ENCODE measurements around the gene TPM4. TPM values are rescaled to one million over a fixed set of nuclear protein-coding genes. Genes with fewer than 3 reads are reported as not detected.
"Not testable (repeated sequence)": the region's sequence is repeated elsewhere in the genome, so short reads cannot be mapped to it uniquely, and the experiment has no call there.

TPM4 gene
- 623 TPM for polyA plus RNA-seq (2012; ENCODE audit: insufficient read depth, insufficient read length)

- peak within 1 kb of the TSS; percentile 99 for H3K4me3 ChIP-seq (ENCODE audit: low read length)
- peak; percentile 89 for DNase-seq (ENCODE audit: low read depth, low spot score)
Observed at GRCh38 chr19:16076154-16076957, at the start of gene TPM4. Gene TPM4 (plus strand): TSS chr19:16076495. CDS start chr19:16076566, 71 bp downstream.

DNA sequence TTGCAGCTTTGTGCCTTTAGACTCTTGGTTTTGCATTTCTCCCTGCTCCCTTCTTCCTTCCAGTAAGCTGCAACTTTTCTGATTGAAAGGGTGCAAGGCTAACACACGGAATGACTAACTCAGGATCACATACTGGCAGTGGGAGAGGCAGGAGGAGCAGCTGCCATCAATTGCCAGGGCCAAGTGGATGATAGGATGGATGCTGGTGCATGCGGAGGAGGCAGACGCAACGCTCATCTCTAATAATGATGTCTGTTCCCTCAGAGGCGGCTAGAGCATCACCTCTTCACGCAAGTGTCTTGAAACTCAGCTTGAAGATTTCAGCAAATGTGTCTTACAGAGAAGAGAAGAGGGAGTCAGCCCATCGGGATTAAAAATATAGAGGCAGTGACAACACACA is 49.5 kb upstream of the TPM4 start:
- no peak overlapping the region for H3K4me3 ChIP-seq (ENCODE audit: low read length)
- no peak for DNase-seq (ENCODE audit: low read depth, low spot score)

DNA sequence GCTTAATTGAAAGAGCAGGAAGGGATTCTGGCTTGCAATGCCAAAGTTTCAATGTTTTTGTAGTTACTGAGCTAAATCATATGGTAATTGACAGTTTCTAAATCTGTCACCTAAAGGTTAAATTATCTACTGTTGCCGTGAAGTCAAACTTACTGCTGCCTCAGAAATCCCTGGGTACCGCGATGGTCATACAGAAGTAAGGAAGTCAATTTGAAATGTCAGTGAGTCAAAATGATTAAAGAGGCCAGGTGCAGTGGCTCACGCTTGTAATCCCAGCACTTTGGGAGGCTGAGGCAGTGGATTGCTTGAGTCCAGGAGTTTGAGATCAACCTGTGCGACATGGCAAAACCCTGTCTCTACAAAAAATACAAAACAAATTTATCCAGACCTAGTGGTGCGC is 48.8 kb upstream of the TPM4 start:
- no peak for DNase-seq (ENCODE audit: low read depth, low spot score)
- no peak overlapping the region for H3K4me3 ChIP-seq (ENCODE audit: low read length)

- not testable (repeated sequence) for H3K4me3 ChIP-seq (ENCODE audit: low read length); DNase-seq (ENCODE audit: low read depth, low spot score)
Observed at GRCh38 chr19:16030155-16030554, 46.1 kb upstream of the TPM4 start.

DNA sequence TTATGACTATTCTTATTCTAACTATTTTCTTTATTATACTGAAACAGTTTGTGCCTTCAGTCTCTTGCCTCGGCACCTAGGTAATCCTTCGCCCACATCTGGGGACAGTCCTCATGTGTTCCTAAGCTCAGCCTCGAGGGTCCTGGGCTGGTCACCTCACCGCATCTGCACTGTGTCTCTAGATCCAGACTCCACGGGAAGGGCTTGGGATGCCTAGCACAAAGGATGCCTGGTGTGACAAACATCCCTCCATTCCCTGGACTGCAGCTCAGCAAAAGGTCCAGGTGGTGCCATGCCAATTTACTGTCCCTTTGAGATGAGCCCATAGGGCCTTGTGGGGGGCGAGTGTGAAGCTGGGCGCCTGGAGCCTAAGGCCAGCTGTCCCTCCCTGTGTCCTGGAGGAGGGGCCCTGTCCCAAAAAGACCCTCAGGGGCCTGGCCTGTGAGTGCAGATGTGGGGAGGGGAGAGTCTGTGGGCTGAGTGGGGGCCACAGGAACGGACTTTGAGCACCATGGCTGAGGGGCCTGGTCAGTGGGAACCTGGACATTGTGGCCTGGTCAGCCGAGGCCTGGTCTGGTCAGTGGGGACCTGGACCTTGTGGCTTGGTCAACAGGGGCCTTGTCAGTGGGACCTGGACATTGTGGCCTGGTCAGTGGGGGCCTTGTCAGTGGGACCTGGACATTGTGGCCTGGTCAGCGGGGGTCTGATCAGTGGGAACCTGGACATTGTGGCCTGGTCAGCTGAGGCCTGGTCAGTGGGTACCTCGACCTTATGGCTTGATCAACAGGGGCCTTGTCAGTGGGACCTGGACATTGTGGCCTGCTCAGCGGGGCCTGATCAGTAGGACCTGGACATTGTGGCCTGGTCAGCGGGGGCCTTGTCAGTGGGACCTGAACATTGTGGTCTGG is 45.1 kb upstream of the TPM4 start:
- H3K4me3 ChIP-seq (ENCODE audit: low read length): no peak overlapping the region
- DNase-seq (ENCODE audit: low read depth, low spot score): no peak

GRCh38 chr19:16031872-16032200 is 44.5 kb upstream of the TPM4 start:
- no peak for DNase-seq (ENCODE audit: low read depth, low spot score)
- H3K4me3 ChIP-seq (ENCODE audit: low read length): no peak overlapping the region

DNA sequence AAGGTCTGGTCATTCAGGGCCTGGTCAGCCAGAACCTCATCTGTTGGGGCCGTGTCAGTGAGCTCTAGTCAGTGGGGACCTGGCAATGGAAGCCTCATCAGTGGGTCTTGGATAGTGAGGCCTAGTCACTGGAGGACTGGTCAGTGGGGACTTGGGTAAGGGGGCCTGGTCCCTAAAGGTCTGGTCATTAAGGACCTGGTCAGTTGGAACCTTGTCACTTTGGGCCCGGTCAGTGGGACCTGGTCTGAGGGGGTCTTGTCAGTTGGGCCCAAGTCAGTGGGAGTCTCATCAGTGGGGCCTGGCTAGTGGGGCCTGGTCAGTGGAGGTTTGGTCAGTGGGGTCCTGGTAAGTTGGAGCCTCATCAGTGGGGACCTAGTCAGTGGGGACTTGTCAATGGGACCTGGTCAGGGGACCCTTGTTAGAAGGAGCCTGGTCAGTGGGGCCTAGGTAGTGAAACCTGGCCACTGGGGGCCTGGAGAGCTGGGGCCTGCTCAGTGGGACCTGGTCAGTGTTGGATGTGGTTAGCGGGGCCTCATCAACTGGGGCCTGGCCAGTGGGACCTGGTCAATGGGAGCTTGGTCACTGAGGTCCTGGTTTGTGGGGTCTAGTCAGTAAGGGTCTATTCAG is 43.7 kb upstream of the TPM4 start:
- DNase-seq (ENCODE audit: low read depth, low spot score): no peak

DNA sequence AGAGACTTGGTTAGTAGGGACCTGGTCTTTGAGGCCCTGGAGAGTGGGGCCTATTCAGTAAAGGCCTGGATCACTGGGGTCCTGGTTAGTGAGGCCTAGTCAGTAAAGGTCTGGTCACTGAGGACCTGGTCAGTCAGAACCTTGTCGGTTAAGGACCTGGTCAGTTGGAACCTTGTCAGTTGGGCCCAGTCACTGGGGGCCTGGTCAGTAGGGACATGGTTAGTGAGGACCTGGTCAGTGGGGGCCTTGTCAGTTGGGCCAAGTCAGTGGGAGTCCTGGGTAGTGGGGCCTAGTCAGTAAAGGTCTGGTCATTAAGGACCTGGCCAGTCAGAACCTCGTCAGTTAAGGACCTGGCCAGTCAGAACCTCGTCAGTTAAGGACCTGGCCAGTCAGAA is 43.2 kb upstream of the TPM4 start:
- H3K4me3 ChIP-seq (ENCODE audit: low read length): no peak overlapping the region

More for the DNA sequence above, 43.7 kb upstream of the TPM4 start:
- no peak overlapping the region for H3K4me3 ChIP-seq (ENCODE audit: low read length)

GRCh38 chr19:16033721-16034120 is 42.6 kb upstream of the TPM4 start:
- DNase-seq (ENCODE audit: low read depth, low spot score): no peak
- H3K4me3 ChIP-seq (ENCODE audit: low read length): no peak overlapping the region

More for the DNA sequence above, 43.2 kb upstream of the TPM4 start:
- no peak for DNase-seq (ENCODE audit: low read depth, low spot score)

DNA sequence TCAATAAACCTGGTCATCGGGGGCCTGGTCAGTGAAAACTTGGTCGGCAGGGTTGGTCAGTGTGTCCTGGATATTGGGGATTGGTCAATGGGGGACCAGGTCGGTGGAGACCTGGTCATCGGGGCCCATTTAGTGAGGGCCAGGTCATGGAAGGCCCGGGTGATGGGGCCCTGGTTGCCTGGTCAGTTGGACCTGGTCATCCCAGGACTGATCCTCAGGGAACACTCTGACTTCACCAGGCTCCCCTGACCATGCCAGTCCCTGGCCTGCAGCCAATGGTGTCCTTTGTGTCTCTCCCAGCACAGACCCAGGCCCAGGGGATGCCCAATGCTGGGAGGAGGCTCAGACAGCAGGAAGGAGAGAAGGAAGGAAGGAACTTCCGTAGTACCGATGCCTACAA is 42.1 kb upstream of the TPM4 start:
- DNase-seq (ENCODE audit: low read depth, low spot score): no peak
- H3K4me3 ChIP-seq (ENCODE audit: low read length): no peak overlapping the region

DNA sequence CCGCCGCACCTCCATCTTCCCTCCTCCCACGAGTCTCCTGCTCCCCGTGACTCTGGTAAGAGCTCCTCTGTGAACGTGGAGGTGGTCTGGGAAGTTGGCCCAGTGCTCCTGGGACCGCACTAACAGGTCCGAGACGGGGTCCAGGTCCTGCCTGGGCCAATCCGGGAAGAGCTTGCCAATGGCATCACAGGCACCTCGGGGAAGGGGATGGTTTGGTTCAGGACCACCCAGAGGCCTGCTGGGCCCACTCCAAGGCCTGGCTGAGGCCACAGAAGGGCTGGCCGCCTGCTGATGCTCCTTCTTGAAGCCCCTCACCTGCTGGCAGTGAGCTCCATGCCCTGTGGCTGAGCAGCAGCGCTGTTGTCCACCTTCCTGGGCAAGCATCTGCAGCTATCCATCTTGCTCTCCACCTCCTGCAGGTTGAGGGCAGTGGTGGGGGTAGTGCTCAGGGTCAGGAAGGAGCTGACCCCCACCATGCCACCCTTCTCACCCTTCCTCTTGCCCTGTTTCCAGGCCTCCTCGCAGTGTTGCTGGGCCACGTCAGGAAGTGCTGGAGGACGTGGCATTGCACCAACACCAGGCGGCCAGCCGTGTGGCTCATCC is 41.2 kb upstream of the TPM4 start:
- DNase-seq (ENCODE audit: low read depth, low spot score): no peak
- no peak overlapping the region for H3K4me3 ChIP-seq (ENCODE audit: low read length)

DNA sequence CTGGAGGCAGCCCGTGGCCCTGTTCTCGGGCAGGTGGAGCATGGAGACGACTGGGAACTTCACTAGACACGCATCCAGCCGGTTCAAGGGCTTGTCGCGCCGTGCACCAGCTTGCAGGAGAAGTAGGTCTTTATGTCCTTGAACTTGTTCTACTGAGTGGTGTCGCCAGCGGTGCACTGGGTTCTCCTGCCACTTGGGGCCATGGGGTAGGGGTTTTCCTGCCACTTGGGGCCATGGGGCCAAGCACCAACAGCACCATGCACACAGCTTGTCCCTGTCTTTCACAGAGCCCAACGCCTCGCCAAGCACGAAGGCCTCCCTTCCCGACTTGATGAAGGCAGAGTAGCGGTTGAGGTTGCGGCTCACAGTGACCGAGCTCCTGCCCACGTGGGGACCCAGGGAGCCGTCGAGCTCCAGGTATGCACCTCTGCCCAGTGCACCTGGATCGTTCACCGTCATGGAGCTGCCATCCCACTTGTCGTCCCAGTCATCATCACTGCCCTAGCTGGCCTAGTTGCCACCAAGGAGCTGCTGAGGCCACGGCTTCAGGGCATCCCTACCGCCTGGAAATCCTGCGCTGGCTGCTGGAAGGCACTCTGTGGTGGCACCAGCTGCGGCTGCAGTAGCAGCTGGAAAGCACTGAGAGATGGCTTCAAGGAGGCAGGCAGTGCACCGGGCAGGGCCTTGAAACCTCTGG is 40.5 kb upstream of the TPM4 start:
- no peak for DNase-seq (ENCODE audit: low read depth, low spot score)
- H3K4me3 ChIP-seq (ENCODE audit: low read length): no peak overlapping the region

DNA sequence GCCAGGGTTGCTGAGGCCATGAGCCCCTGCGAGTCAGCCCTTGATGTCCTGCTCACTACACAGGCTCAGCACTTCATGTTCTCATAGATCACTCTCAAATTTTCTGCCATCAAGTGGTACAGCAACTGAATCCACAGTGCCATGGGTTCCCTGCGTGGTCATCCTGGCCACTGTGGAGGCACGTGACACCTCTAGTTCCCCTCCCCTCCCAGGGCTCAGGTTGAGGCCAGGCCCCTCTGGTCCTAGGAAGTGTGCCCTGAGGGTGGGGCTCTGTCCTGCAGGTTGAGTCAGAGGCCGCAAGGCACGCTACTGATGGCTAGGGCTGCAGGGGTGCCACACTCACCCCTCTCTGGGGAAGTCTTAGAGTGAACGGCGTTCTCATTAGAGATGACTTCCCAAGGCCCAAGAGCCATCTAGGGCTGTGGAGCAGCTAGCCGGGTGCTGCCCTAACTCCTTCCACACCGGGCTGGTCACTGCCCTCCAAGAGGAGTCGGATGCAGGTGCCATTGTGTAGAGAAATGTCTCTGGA is 39.8 kb upstream of the TPM4 start:
- DNase-seq (ENCODE audit: low read depth, low spot score): no peak

GRCh38 chr19:16036941-16037340 is 39.4 kb upstream of the TPM4 start:
- H3K4me3 ChIP-seq (ENCODE audit: low read length): no peak overlapping the region
- no peak for DNase-seq (ENCODE audit: low read depth, low spot score)

More for the DNA sequence above, 39.8 kb upstream of the TPM4 start:
- no peak overlapping the region for H3K4me3 ChIP-seq (ENCODE audit: low read length)

DNA sequence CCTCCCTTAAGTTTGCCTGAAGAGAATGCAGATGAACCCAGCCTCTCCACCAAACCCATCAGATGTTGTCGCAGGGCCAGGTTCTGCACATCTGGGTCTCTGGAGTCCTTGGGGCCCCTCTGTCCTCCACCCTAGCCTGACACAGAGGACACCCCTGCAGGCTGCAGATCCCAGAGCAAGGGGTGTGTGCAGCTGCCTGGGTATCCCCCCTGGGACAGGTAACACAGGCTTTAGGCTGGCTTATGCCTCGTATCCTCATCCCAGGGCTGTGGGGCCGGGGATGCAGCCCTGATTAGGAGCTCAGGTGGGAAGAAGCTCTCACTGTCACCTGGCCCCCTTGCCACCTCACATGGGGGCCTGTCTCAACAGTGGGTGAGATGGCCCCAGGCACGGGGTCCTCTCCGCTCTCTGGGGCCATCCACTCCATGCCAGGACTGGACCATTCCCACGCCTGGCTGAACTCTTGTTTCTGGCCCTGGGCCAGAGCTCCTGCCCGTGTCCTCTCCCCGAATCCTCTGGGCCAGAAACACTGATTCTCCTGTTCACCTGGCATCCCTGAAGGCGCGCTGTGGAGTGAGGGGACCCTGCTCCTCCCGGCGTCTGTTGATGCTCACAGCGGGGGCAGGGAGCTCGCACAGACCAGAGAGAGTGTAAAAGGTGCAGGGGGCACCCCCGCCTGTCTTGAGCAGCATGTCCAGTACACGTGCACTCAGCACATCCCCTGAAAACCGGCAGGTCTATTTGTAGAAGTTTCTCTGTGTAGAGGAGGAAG is 38.7 kb upstream of the TPM4 start:
- H3K4me3 ChIP-seq (ENCODE audit: low read length): no peak overlapping the region
- DNase-seq (ENCODE audit: low read depth, low spot score): no peak

DNA sequence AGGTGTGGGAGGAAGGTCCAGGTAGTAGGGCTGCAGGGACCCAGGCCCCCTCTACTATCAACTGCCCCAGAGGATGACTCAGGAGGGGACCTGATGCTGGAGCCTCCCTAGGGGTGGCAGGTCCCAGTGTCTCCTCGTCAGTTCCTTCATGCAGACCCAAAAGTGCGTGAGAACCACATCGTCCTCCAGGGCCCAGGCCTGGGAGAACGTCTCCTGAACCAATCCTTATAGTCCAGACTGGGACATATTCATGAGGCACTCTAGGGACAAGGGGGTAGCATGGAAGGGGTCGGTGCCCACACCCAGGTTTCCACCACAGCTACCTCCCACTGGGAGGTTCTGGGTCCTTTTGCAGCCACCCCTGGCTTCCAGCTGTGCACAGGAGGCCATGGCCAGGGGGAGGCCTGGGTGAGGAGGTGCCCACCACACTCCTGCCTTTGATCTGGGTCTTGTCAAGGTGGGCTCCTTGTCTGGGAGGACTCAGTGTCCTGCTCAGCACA is 38.0 kb upstream of the TPM4 start:
- no peak overlapping the region for H3K4me3 ChIP-seq (ENCODE audit: low read length)
- no peak for DNase-seq (ENCODE audit: low read depth, low spot score)

- DNase-seq (ENCODE audit: low read depth, low spot score): no peak
- H3K4me3 ChIP-seq (ENCODE audit: low read length): no peak overlapping the region
Observed at GRCh38 chr19:16039081-16039480, 37.2 kb upstream of the TPM4 start.

DNA sequence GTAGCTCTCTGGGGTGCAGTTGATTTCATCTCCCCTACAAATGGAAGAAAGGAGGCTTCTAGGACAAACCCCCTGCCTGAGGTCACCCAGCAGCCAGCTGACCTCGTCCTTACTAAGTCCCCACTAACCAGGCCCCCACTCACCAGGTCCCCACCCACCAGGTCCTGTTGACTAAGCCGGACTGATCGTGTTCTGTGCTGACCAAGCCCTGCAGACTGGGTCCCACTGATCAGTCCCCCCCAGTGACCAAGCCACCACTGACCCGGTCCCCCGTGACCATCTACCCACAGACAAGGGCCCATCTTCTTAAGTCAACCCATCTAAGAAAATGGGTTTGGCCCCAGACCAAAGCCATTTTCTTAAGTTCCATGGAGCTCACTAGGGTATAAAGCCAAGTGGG is 36.8 kb upstream of the TPM4 start:
- no peak overlapping the region for H3K4me3 ChIP-seq (ENCODE audit: low read length)
- DNase-seq (ENCODE audit: low read depth, low spot score): no peak
